ENCODE data around the gene CEP164. TPM values are rescaled to one million over a fixed set of nuclear protein-coding genes. Genes with fewer than 3 reads are reported as not detected.
A peak's percentile ranks its signal among the peaks of the same experiment; 100 is the strongest.

CEP164 gene
- total RNA-seq, 1 experiment from 2014 or later = 47.4 TPM

DNA sequence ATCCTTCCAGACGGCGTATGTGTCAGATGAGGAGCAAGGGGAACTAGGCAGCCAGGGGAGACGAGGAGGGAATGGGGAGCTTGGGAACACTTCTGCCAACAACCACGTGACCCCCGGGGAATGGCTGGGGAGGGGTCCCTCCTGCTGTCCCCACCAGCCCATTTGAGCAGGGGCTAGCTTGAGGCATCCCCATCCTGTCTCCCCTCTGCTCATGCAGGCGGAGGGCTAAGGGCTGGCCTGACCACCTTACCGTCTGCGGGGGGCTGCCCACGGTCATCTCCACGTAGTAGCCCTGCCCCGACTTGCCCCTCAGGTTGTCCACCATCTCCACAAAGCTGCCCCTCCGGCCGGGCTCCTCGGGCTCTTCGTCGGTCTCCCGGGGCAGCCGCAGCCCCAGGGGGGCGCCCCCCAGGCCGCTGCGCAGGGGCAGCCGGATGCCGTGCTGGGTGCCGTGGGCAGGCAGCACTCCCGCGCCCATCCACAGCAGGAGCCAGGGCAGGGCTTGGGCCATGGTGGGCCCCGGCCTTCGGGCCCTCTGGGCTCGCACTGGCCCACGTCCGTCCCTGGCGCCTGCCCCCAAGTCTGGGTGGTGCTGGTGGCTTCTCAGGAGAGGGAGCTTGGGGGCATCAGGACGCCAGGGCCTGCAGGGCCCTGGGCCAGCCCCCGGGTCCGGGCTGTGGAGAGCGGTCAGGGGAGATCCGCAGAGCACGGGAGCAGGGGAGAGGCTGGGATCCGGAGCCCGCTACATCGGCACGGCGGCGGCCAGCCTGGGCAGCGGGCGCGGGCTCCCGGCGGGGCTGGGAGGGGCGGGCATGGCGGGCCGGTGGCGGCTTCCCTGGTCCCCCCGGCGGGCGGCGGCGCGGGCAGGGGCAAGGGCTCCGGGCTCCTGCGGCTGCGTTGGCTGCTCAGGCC, 12.1 kb upstream of the CEP164 start:
- no TSS peak for BruUV-seq (replicated peaks)
- Mint-ChIP-seq H3K27ac (ENCODE audit: low read depth, unreplicated experiment) (peak overlapping the region; percentile 23), H3K9me3 (ENCODE audit: unreplicated experiment) (no peaks in the 10 kb centered on the region), H3K4me3 (ENCODE audit: unreplicated experiment) (peak overlapping the region; percentile 83), H3K36me3 (ENCODE audit: insufficient read depth, unreplicated experiment) (peaks cover 6% of the 10 kb centered on the region), H3K27me3 (ENCODE audit: insufficient read depth, unreplicated experiment) (no peaks in the 10 kb centered on the region), H3K4me1 (ENCODE audit: insufficient read depth, unreplicated experiment) (peaks cover 13% of the 10 kb centered on the region)
- CTCF ChIA-PET = interaction anchor here (0.6 to 2.3 kb wide), 3 partner anchors 84 to 101 kb away, joined by 3 to 8 read pairs (median 3); partner anchors contain the start of gene PCSK7
- no peak for DNase-seq (ENCODE audit: unreplicated experiment)
- POLR2A ChIA-PET = interaction anchor here (0.7 to 3.1 kb wide), 6 partner anchors 8 to 84 kb away, joined by 3 to 25 read pairs (median 3); partner anchors contain the start of gene CEP164
- intact Hi-C loops (cut with micrococcal nuclease) = loop anchor here (2.0 kb wide), 1 partner anchor 83 kb away; the partner anchor contains the start of genes PCSK7 and RNF214
- no peak for TF ChIP-seq CTCF (IDR thresholded peaks at IDR 0.05; ENCODE audit: unreplicated experiment)

DNA sequence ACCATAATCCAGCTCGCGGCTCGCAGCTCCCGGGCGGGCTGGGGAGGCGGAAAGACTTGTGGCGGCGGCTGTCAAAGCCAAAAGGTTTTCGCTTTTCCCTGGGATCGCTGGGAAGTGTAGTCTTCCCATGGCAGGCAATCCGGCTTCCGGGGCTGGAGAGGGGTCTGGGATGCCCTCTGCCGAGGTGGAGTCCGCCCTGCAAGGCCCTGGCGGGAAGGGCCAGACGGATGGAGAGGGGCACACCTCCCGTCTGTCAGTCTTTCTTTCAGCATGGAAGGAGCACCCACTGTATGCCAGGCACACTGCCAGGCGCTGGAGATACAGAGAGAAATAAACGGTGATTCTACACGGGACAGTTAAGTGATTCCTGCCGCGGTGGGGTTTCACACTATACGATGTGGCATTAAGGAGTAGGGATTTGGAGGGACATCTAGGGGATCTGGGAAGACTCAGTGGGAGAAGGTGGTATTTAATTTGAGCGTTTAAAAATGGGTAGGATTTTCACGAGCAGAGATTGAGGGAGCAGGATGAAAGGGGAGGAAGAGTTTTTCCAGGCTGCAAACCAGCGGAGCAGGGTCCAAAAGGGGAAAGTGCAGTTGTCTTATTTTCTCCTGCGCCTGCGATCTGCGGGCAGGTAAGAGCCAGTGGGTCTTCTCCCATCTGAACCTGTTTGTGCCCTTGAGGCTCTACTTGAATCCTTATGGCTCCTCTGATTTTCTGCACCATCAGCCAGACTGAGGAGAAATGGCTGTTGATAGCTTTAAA, 11.3 kb upstream of the CEP164 start, which contains the start of gene BACE1:
TSS of gene BACE1 (minus strand) at position 60 of the 765 bp plus-strand sequence. CDS start 461 bp downstream, outside the sequence.
- peaks cover 6% of the 10 kb centered on the region for H3K36me3 Mint-ChIP-seq (ENCODE audit: insufficient read depth, unreplicated experiment)
- ChIA-PET POLR2A (interaction anchor here (0.7 to 3.1 kb wide), 7 partner anchors 9 to 85 kb away, joined by 3 to 25 read pairs (median 3); partner anchors contain the start of gene CEP164), CTCF (interaction anchor here (0.6 to 2.3 kb wide), 2 partner anchors 85 to 90 kb away, joined by 3 to 8 read pairs; partner anchors contain the start of gene PCSK7)
- no TSS peak for BruUV-seq (replicated peaks)
- H3K4me1 Mint-ChIP-seq (ENCODE audit: insufficient read depth, unreplicated experiment) = peaks cover 13% of the 10 kb centered on the region
- peak within 1 kb of the TSS; percentile 23 for H3K27ac Mint-ChIP-seq (ENCODE audit: low read depth, unreplicated experiment)
- TF ChIP-seq CTCF (IDR thresholded peaks at IDR 0.05; ENCODE audit: unreplicated experiment) = no peak
- no peaks in the 10 kb centered on the region for H3K9me3 Mint-ChIP-seq (ENCODE audit: unreplicated experiment)
- peak within 1 kb of the TSS; percentile 83 for H3K4me3 Mint-ChIP-seq (ENCODE audit: unreplicated experiment)
- no peaks in the 10 kb centered on the region for H3K27me3 Mint-ChIP-seq (ENCODE audit: insufficient read depth, unreplicated experiment)
- DNase-seq (ENCODE audit: unreplicated experiment) = peak; percentile 85
- intact Hi-C loops (cut with micrococcal nuclease) = loop anchor here (2.0 kb wide), 1 partner anchor 84 kb away; the partner anchor contains the start of genes PCSK7 and RNF214

- no peak overlapping the region for H3K4me3 Mint-ChIP-seq (ENCODE audit: unreplicated experiment)
- H3K9me3 Mint-ChIP-seq (ENCODE audit: unreplicated experiment) = no peaks in the 10 kb centered on the region
- POLR2A ChIA-PET = interaction anchor here (0.7 to 2.0 kb wide), 3 partner anchors 9 to 87 kb away, joined by 3 to 16 read pairs (median 3); partner anchors contain the start of genes CEP164 and PCSK7
- H3K27ac Mint-ChIP-seq (ENCODE audit: low read depth, unreplicated experiment) = no peak overlapping the region
- peaks cover 13% of the 10 kb centered on the region for H3K4me1 Mint-ChIP-seq (ENCODE audit: insufficient read depth, unreplicated experiment)
- CTCF ChIA-PET = no interaction called here
- TF ChIP-seq CTCF (IDR thresholded peaks at IDR 0.05; ENCODE audit: unreplicated experiment) = no peak
- DNase-seq (ENCODE audit: unreplicated experiment) = no peak
- BruUV-seq (replicated peaks) = no TSS peak
- H3K36me3 Mint-ChIP-seq (ENCODE audit: insufficient read depth, unreplicated experiment) = peaks cover 6% of the 10 kb centered on the region
- intact Hi-C loops (cut with micrococcal nuclease) = no loop called here
- H3K27me3 Mint-ChIP-seq (ENCODE audit: insufficient read depth, unreplicated experiment) = no peaks in the 10 kb centered on the region
Measured at GRCh38 chr11:117318738-117319137, 8.9 kb upstream of the CEP164 start.

All from MCF 10A (cell line).